ENCODE results near the gene RBBP8.

DNA sequence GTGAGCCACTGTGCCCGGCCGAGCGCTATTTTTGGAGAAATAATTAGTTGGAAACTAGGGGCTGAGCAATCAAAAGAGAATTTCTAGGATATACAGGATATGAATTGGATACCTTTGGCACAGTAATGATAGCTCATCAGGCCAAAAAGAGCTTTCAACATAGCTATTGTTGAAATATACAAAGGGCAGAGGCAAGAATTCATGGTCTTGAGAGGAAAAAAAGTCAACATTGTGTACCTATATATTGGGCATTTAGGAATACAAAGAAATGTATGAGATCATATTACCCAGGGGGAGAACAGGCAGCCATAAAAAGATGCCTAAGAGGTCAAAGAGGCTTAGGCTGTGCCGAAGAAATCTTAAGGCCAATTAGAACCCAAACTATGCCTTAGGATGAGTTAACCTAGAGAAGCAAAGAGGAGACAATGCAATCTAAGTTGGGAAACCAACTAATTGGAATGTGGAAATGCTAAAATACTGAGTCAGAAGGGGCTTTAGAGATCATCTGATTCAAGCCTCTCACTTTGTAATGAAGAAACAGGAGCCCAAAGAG is 99.0 kb downstream of the RBBP8 start:
- no peak for TF ChIP-seq POLR2A (IDR thresholded peaks at IDR 0.05)
- TF ChIP-seq, protein P1, sequence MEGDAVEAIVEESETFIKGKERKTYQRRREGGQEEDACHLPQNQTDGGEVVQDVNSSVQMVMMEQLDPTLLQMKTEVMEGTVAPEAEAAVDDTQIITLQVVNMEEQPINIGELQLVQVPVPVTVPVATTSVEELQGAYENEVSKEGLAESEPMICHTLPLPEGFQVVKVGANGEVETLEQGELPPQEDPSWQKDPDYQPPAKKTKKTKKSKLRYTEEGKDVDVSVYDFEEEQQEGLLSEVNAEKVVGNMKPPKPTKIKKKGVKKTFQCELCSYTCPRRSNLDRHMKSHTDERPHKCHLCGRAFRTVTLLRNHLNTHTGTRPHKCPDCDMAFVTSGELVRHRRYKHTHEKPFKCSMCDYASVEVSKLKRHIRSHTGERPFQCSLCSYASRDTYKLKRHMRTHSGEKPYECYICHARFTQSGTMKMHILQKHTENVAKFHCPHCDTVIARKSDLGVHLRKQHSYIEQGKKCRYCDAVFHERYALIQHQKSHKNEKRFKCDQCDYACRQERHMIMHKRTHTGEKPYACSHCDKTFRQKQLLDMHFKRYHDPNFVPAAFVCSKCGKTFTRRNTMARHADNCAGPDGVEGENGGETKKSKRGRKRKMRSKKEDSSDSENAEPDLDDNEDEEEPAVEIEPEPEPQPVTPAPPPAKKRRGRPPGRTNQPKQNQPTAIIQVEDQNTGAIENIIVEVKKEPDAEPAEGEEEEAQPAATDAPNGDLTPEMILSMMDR (IDR thresholded peaks at IDR 0.05): no peak

Data from adrenal gland (tissue), 5 donors.